Measurements from ENCODE around the gene PLXND1.

The PLXND1 gene

GRCh38 chr3:129582799-129583198, 23.7 kb downstream of the PLXND1 start:
- no peak for DNase-seq (ENCODE audit: low spot score)

- DNase-seq (ENCODE audit: low spot score) = no peak
Observed at GRCh38 chr3:129581623-129582022, 24.9 kb downstream of the PLXND1 start.

- no peak for DNase-seq (ENCODE audit: low spot score)
Observed at GRCh38 chr3:129579991-129580390, 26.5 kb downstream of the PLXND1 start.

- DNase-seq (ENCODE audit: low spot score) = no peak
Observed at GRCh38 chr3:129577925-129578786, 28.3 kb downstream of the PLXND1 start.

GRCh38 chr3:129577366-129577765, 29.1 kb downstream of the PLXND1 start:
- DNase-seq (ENCODE audit: low spot score) = no peak

- no peak for DNase-seq (ENCODE audit: low spot score)
Observed at GRCh38 chr3:129576514-129577352, 29.7 kb downstream of the PLXND1 start.

GRCh38 chr3:129575997-129576384, 30.5 kb downstream of the PLXND1 start:
- DNase-seq (ENCODE audit: low spot score) = no peak

- no peak for DNase-seq (ENCODE audit: low spot score)
Observed at GRCh38 chr3:129575233-129575996, 31.1 kb downstream of the PLXND1 start.

GRCh38 chr3:129574206-129574605, 32.3 kb downstream of the PLXND1 start:
- DNase-seq (ENCODE audit: low spot score) = no peak

GRCh38 chr3:129573493-129573892, 33.0 kb downstream of the PLXND1 start:
- DNase-seq (ENCODE audit: low spot score) = no peak

- DNase-seq (ENCODE audit: low spot score) = no peak
Observed at GRCh38 chr3:129572603-129573002, 33.9 kb downstream of the PLXND1 start.

- DNase-seq (ENCODE audit: low spot score) = no peak
Observed at GRCh38 chr3:129571605-129572547, 34.6 kb downstream of the PLXND1 start.

- no peak for DNase-seq (ENCODE audit: low spot score)
Observed at GRCh38 chr3:129569856-129570255, 36.6 kb downstream of the PLXND1 start.

GRCh38 chr3:129567939-129568338, 38.5 kb downstream of the PLXND1 start:
- DNase-seq (ENCODE audit: low spot score) = no peak

- DNase-seq (ENCODE audit: low spot score) = no peak
Observed at GRCh38 chr3:129567176-129567705, 39.2 kb downstream of the PLXND1 start.

- no peak for DNase-seq (ENCODE audit: low spot score)
Observed at GRCh38 chr3:129565902-129566301, 40.6 kb downstream of the PLXND1 start.

GRCh38 chr3:129564981-129565644, 41.4 kb downstream of the PLXND1 start:
- no peak for DNase-seq (ENCODE audit: low spot score)

GRCh38 chr3:129563850-129564535, 42.5 kb downstream of the PLXND1 start:
- DNase-seq (ENCODE audit: low spot score) = no peak

GRCh38 chr3:129563332-129563731, 43.1 kb downstream of the PLXND1 start:
- no peak for DNase-seq (ENCODE audit: low spot score)

- DNase-seq (ENCODE audit: low spot score) = no peak
Observed at GRCh38 chr3:129562803-129563202, 43.7 kb downstream of the PLXND1 start.

Data from left forelimb (tissue), 1 donor.